Tibial artery (tissue), 4 donors: Measurements from ENCODE around the gene OR6F1.
"Not testable (repeated sequence)": the region's sequence is repeated elsewhere in the genome, so short reads cannot be mapped to it uniquely, and the experiment has no call there.

Source experiments
- DNase-seq, 2 donors: peaks; one replicate each; pipeline ENCODE4 v3.0.0-alpha.2; 2019
- H3K27ac ChIP-seq, 2 donors: fragments of 200-600 bp; sonication (generic) in 1 of 2; 1 replicate in 1 of 2; 2 replicates in 1 of 2; pipeline ENCODE4 v1.5.1; 2018 to 2019; ENCODE audit warnings: mild to moderate bottlenecking in 1 of 2
- H3K27me3 ChIP-seq, 2 donors: fragments of 200-600 bp; sonication (generic) in 1 of 2; one replicate each; pipeline versions ENCODE4 v1.5.1 to v1.6.0; 2016 to 2019
- H3K36me3 ChIP-seq, 3 donors: fragments of 200-600 bp; sonication (generic) in 2 of 3; one replicate each; pipeline ENCODE4 v1.5.1; 2016 to 2019; ENCODE audit warnings: mild to moderate bottlenecking in 2 of 3
- H3K4me1 ChIP-seq, 4 donors: fragments of 200-600 bp; sonication (generic) in 2 of 4; 1 replicate in 3 of 4; 2 replicates in 1 of 4; pipeline ENCODE4 v1.5.1; 2016 to 2019
- H3K4me3 ChIP-seq, 2 donors: fragments of 200-600 bp; sonication (generic) in 1 of 2; 1 replicate in 1 of 2; 2 replicates in 1 of 2; pipeline ENCODE4 v1.5.1; 2018 to 2019; ENCODE audit warnings: mild to moderate bottlenecking in 2 of 2
- H3K9me3 ChIP-seq, 3 donors: fragments of 200-600 bp; sonication (generic) in 1 of 3; one replicate each; pipeline ENCODE4 v1.5.1; 2016 to 2019
- CTCF ChIP-seq, 2 experiments: fragments of 200-600 bp in 1 of 2; fragments of 450-650 bp in 1 of 2; IDR thresholded peaks; one replicate each; pipeline ENCODE4 v1.5.1; 2017 to 2019; ENCODE audit warnings: antibody characterized with exemption in 2 of 2, mild to moderate bottlenecking in 1 of 2, moderate library complexity in 1 of 2
- intact Hi-C: fragments of 100-400 bp; cut with DNase I; formaldehyde crosslinking; loops from one replicate; pipeline ENCODE4 v1.15.0; 2023; ENCODE audit warnings: low total_unique reads

Gene OR6F1

GRCh38 chr1:247746391-247746935, 30.0 kb upstream of the OR6F1 start:
- H3K36me3 ChIP-seq = no peaks in the 10 kb centered on the region
- H3K4me3 ChIP-seq = no peak overlapping the region
- H3K9me3 ChIP-seq = peaks cover 0 to 3% (median 0%) of the 10 kb centered on the region in 3 donors
- H3K27ac ChIP-seq = no peak overlapping the region
- H3K27me3 ChIP-seq = no peaks in the 10 kb centered on the region
- DNase-seq = no peak
- no peak for TF ChIP-seq CTCF (IDR thresholded peaks at IDR 0.05)
- intact Hi-C loops = no loop called here
- H3K4me1 ChIP-seq = no peaks in the 10 kb centered on the region

- H3K4me1 ChIP-seq, H3K9me3 ChIP-seq, H3K27ac ChIP-seq, H3K36me3 ChIP-seq, DNase-seq, intact Hi-C loops, H3K27me3 ChIP-seq, H3K4me3 ChIP-seq: not testable (repeated sequence)
Measured at GRCh38 chr1:247742215-247742760, 25.8 kb upstream of the OR6F1 start.

GRCh38 chr1:247741756-247742155, 25.3 kb upstream of the OR6F1 start:
- Histone ChIP-seq H3K9me3 (no peaks in the 10 kb centered on the region), H3K27me3 (no peaks in the 10 kb centered on the region), H3K27ac (no peak overlapping the region), H3K4me3 (no peak overlapping the region), H3K4me1 (no peaks in the 10 kb centered on the region), H3K36me3 (no peaks in the 10 kb centered on the region)
- DNase-seq = no peak
- TF ChIP-seq CTCF (IDR thresholded peaks at IDR 0.05) = no peak
- intact Hi-C loops = no loop called here

- TF ChIP-seq CTCF (IDR thresholded peaks at IDR 0.05) = no peak
- Histone ChIP-seq H3K27me3 (no peaks in the 10 kb centered on the region), H3K9me3 (no peaks in the 10 kb centered on the region), H3K27ac (no peak overlapping the region), H3K36me3 (no peaks in the 10 kb centered on the region), H3K4me3 (no peak overlapping the region), H3K4me1 (no peaks in the 10 kb centered on the region)
- no peak for DNase-seq
- intact Hi-C loops = no loop called here
Measured at GRCh38 chr1:247740721-247741120, 24.3 kb upstream of the OR6F1 start.

GRCh38 chr1:247738315-247738714, 21.9 kb upstream of the OR6F1 start, which contains the start of gene OR14K1:
Gene OR14K1 (plus strand): TSS chr1:247738615. CDS start chr1:247738615, 0 bp downstream.
- Histone ChIP-seq H3K27me3 (no peaks in the 10 kb centered on the region), H3K9me3 (no peaks in the 10 kb centered on the region), H3K36me3 (no peaks in the 10 kb centered on the region), H3K27ac (no peak within 1 kb of the TSS), H3K4me3 (no peak within 1 kb of the TSS), H3K4me1 (no peaks in the 10 kb centered on the region)
- no peak for TF ChIP-seq CTCF (IDR thresholded peaks at IDR 0.05)
- intact Hi-C loops = no loop called here
- DNase-seq = no peak

- no peaks in the 10 kb centered on the region for H3K4me1 ChIP-seq
- H3K9me3 ChIP-seq = peaks cover 0 to 6% (median 6%) of the 10 kb centered on the region in 3 donors
- no peak for DNase-seq
- TF ChIP-seq CTCF (IDR thresholded peaks at IDR 0.05) = no peak
- intact Hi-C loops = no loop called here
- H3K27ac ChIP-seq = no peak overlapping the region
- no peaks in the 10 kb centered on the region for H3K27me3 ChIP-seq
- no peak overlapping the region for H3K4me3 ChIP-seq
- H3K36me3 ChIP-seq = no peaks in the 10 kb centered on the region
Measured at GRCh38 chr1:247721222-247721621, 4.8 kb upstream of the OR6F1 start.
